SH-SY5Y (cell line): Measurements from ENCODE around the gene CFAP70.

Experiments
- GATA2 ChIP-seq: IDR thresholded peaks from 2 replicates; pipeline ENCODE4 v1.6.1; 2011; ENCODE audit warnings: mild to moderate bottlenecking, low read depth, low read length
- GATA3 ChIP-seq: IDR thresholded peaks from 2 replicates; pipeline ENCODE4 v1.6.1; 2011; ENCODE audit warnings: low read depth, mild to moderate bottlenecking, low read length, moderate library complexity

The CFAP70 gene

DNA sequence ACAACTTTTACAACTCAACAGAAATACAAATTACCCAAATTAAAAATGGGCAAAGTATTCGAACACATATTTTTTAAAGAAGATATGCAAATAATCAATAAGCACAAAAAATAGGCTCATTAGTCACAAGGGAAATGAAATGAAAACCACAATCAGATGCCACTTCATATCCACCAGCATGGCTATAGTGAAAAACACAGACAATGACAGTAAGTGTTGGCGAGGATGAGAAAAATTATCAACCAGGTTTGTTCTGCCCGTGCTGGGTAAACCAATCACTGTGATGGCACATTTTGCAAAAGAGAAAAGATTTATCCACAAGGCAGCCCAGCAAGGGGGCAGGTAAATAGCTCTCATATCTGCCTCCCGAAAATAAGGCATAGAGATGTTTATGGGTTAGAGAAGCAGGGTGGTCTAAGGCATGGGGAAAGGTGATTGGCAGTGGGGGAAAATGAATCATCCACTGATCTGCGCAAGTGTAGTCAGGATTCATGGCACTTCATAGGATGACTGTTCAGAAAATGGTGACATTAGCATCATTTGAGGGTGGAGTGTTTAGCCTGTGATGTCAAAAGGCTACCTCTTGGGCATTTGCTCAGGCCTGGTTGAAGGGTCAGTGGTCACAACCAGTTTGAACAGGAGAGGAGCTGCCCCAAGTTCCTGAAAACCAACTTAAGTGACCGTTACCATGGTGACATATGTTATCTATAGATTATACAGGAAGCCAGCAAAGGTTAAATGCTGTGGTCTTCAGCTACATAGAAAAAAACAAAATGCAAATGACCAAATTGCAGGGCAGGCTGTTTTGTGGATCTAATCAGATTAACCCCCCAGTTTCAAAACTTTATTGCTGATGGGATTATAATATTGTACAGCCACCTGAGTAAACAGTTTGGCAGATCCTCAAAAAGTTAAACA lies 8.0 kb upstream of the CFAP70 start:
- no peak for TF ChIP-seq GATA3
- no peak for TF ChIP-seq GATA2

DNA sequence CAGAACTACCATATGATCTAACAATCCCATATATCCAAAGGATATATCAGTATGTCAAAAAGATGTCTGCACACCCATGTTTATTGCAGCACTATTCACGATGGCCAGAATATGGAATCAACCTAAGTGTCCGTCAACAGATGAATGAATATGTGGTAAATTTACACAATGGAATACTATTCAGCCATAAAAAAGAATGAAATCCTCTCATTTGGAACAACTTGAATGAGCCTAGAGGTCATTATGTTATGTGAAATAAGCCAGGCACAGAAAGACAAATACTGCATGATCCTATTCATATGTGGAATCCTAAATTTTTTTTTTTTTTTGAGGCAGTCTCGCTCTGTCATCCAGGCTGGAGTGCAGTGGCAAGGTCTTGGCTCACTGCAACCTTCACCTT lies 6.3 kb upstream of the CFAP70 start:
- TF ChIP-seq GATA3 (no peak), GATA2 (no peak)

DNA sequence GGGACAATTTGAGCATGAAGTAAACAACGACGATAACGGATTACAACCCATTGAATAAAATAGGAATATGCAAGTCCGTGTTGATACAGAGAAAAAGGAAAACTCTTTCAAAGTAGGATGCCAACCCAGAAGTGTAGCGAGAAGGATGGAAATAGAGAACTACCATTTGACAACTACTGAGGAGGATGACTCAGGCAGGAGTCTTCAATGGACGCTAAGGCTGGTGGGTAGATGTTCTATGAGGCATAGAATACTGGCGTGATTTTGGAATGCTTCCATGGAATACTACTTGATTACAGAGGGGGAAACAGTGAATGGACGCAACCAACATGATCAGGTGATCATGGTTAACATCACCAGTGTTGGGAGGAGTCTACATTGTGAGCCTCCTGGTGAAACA lies 828 bp upstream of the CFAP70 start:
- TF ChIP-seq GATA3: no peak
- TF ChIP-seq GATA2: no peak

DNA sequence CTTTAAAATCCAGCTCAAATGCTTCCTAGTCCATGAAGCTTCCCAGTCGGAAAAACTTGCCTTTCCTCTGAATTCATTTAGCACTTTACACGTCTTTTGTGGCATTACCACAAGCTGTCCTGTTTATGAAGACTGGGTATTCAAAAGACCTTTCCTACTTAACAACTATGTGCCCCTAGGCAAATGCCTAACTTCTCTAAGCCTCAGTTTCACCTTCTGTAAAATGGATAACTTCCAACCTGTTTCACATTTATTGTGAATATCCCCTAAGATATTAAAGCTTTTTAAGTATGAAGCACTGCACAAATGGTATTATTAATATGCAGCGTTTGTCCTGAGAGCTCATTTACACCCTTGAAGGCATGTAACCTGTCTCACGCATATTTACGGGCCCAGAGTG lies 843 bp downstream of the CFAP70 start:
- TF ChIP-seq GATA3 (no peak), GATA2 (no peak)

DNA sequence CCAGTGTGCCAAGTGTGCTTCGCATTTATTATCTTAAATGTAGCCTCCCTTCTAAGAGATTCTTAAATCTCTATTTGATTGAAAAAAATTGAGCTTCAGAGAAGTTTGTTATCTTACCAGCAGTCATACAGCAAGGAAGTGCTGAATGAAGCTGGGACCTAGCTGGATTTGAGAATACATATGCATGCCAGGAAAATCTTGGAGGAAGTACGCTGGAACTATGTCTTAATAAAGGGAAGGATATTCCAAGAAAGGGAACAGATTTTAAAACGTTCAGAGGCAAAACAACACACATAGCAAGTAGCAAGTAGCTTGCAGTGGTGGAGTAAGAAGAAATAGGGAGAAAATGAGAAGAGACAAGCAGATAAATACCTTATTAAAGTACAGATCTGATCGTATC lies 1.5 kb downstream of the CFAP70 start:
- TF ChIP-seq GATA2 (no peak), GATA3 (no peak)

DNA sequence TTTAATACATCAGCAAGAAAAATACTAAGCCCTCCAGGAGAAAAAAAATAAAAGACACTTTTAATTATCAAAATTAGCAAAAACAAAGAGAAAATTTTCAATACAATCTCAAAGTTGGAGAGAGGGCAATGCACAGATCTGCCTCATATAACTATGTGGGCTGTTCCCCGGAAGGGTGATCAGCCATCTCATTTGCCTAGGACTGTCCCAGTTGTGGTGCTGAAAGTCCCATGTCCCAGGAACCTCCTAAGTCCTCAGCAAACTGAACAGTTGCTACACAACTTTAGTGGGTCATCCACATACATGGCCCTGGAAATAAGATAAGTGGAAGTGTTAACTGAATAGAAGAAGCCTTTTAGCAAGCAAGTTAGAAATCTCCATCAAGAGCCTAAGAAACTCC lies 14.4 kb downstream of the CFAP70 start:
- TF ChIP-seq GATA2 (no peak), GATA3 (no peak)

DNA sequence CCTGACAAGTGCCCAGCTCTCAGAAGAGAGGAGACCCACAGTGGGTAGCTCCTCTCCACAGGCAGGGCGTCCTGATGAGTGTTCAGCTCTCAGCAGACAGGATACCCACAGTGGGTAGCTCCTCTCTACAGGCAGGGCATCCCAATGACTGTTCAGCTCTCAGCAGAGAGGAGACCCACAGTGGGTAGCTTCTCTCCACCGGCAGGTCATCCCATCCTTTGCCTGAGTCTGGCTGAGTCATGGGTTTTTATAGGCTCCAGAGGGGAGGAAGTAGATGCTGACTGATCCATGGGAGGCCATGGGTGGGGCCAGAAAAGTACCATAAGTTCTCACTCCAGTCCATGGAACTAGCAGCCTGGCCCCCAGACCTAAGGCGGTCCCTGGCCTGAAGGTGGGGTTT lies 18.5 kb downstream of the CFAP70 start:
- no peak for TF ChIP-seq GATA2
- no peak for TF ChIP-seq GATA3

DNA sequence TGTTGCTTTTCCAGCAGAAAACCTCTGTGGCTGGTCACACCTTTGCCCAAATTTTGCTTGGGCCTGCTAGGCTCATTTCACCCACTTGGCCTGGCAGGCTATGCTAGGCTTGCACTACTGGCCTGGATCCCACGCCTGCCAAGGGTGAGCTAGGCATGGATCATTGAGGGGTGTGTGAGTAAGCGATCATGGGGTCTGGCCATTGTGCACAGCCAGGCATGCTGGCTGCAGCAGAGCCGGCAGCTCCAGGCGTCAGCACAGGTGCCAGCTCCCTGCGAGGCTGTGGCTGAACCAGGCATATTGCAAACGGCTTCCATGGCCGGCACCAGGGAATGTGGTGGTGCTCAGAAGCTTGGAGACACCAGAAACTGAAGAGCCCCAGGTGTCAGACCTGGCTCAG lies 19.2 kb downstream of the CFAP70 start:
- TF ChIP-seq GATA2 (no peak), GATA3 (no peak)

DNA sequence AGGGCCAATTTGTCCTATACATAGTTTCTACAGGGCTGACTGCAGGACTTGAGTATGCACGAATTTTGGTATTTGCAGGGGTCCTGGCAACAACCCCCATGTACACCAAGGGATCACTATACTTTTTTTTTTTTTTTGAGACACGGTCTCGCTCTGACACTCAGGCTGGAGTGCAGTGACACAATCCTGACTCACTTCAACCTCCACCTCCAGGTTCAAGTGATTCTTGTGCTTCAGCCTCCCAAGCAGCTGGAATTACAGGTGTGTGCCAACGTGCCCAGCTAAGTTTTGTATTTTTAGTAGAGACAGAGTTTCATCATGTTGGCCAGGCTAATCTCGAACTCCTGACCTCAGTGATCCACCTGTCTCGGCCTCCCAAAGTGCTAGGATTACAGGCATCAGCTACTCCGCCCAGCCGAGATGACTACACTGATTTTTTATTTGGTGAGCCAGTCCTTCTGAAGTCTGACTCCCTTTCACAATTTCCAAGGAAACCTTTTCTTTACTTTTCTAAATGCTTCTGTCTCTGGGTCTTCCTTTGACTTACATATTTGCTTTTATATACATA lies 19.8 kb downstream of the CFAP70 start:
- no peak for TF ChIP-seq GATA3
- TF ChIP-seq GATA2: no peak

DNA sequence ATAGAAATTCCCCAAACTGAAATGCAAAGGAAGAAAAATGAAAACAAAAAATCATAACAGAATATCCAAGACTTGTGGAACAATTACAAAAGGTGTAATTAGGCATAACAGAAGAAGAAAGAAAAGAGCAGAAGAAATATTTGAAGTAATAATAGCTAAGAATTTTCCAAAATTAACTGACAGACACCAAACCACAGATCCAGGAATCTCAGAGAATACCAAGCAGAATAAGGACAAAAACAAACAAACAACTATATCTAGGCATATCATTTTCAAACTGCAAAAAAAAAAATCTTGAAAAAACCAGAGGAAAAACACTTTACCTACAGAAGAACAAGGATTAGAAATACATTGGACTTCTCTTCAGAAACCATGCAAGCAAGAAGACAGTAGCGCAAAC lies 25.5 kb downstream of the CFAP70 start:
- TF ChIP-seq GATA3 (no peak), GATA2 (no peak)

DNA sequence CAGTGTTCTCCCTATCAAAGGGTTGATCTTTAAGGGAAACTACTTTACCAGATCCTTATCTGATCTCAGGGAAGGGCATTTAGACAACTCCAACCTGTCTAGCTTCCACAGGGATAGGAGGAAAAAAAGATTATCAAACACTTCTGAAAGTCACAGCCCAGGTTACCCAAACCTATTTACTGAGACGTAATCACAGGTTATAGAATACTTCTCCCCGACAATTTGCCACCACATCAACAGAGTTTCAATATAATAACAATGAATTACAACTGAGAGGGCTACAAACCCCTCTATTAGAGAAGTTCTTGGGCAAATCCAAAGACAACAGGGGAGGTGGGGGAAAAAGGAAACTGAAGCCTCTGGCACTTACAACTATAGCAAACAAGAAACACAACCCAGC lies 26.3 kb downstream of the CFAP70 start:
- no peak for TF ChIP-seq GATA2
- no peak for TF ChIP-seq GATA3

DNA sequence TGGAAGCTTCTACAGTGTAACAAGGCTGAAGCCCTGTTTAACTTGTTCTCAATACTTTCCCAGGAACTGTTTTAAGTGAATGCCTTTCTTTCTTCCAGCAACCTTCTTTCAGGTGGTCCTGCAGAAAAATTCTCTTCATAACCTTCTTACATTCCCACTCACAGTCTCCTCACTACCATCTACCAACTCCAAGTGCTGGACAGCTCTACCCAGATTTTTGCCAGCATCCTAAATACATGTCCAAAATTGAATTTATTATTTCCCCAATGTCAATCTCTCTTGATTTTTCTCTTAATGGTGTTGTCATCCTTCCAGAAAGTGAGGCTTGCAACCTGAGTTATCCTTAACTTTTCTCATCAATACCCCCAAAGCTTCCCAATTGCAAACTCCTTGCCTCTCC lies 48.2 kb downstream of the CFAP70 start:
- TF ChIP-seq GATA2 (no peak), GATA3 (no peak)

DNA sequence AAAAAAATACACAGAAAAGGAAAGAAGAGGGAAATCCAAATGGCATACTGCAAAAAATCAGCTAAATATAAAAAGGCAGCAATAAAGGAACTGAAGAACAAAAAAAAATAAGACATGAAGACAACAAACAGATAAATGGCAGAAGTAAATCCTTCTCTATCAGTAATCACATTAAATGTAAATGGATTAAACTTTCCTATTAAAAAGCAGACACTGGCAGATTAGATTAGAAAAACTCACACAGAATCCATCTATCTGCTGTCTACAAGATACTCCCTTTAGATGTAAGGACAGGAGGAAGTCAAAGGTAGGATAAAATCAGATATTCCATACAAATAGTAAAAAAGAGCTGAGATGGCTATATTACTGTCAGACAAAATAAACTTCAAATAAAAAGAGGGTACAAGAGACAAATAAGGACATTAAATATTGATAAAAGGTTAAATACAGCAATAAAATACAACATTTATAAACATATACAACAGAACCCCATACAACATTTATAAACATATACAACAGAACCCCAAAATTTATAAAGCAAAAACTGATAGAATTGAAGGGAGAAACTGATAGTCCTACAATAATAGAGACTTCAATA lies 51.4 kb downstream of the CFAP70 start:
- no peak for TF ChIP-seq GATA3
- no peak for TF ChIP-seq GATA2

DNA sequence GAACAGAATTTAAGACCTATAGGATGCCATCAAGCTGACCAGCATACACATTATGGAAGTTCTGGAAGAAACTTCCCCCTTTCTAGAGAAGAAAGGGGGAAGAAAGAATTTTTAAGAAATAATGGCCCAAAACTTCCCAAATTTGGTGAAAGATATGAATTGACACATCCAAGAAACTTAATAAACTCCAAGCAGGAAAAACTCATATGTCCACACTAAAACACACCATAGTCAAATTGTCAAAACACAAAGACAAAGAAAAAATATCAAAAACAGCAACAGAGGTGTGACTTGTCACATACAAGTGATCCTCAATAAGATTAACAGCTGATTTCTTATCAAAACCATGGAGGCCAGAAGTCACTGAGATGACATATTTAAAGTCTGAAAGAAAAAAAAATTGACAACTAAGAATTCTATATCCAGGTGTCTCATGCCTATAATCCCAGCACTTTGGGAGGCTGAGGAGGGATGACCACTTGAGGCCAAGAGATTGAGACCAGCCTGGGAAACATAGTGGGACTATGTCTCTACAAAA lies 52.4 kb downstream of the CFAP70 start:
- TF ChIP-seq GATA3 (no peak), GATA2 (no peak)

DNA sequence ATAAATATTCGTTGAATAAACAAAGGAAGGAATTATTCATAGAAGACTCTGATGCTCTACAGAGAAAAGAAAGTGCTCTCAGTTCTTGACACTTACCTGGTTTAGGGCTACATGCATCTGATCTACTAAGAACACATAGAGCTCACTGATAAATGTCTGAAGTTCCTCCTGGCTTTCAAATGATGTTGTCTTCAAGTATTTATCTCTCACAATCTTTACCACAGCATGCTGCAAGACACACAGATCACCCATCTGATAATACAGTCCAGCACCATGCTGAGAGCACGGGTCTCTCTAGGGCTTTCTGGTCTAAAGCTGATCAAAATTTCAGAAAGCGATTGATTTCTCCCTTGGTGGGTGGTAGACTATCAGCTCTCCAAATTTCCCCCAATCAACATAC lies 61.7 kb downstream of the CFAP70 start:
- TF ChIP-seq GATA2: no peak
- TF ChIP-seq GATA3: no peak

DNA sequence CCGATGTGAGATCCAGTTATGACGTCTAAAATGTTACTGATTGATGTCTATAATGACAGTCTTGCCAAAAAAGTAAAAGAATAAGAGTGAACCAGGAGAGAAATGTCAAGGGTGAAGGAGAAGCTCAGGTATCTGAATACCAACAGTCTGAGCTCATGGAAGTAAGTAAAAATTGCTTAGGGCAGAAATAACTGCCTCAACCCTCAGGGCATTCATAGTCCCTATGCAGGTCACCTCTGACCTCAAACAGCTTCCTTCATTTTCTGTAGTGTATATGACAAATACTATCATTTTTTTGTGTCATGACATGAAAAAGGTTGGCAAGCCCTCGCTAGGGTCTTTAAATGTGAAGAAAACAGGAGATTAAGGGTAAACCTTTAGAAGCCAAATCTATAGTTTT lies 65.2 kb downstream of the CFAP70 start:
- TF ChIP-seq GATA2 (no peak), GATA3 (no peak)
